ENCODE measurements around the gene SSC4D. TPM values are rescaled to one million over a fixed set of nuclear protein-coding genes. Genes with fewer than 3 reads are reported as not detected.
A peak's percentile ranks its signal among the peaks of the same experiment; 100 is the strongest.

Gene SSC4D
- total RNA-seq, 2 donors from 2014 or later: 0.61 to 0.62 TPM

DNA sequence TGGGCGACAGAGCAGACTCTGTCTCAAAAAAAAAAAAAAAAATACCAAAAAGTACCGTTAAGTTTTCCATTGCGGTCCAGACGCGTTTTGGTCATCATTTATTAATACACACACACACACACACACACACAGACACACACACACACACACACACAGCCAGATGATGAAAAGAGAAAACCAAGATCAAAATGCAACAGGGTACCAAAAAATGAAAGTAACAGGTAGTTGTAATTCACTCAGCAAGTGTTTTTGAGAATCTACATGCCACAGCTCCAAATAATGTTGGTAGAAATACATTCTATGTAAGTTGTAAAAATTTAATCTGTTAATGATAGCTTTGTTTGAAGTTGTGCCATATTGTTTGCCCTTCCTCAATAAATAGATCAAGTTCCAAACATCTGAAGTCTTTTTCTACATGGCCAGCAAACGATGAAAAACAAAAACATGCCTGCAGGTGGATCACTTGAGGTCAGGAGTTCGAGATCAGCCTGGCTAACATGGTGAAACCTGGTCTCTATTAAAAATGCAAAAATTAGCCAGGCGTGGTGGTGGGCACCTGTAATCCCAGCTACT, 60.1 kb downstream of the SSC4D start:
- Mint-ChIP-seq H3K36me3 (peaks cover 24 to 63% of the 10 kb centered on the region in 2 donors), H3K27ac (no peak overlapping the region), H3K9me3 (no peaks in the 10 kb centered on the region)
- ATAC-seq (no peak), DNase-seq (ENCODE audit: low spot score in 2 of 2) (no peak)

DNA sequence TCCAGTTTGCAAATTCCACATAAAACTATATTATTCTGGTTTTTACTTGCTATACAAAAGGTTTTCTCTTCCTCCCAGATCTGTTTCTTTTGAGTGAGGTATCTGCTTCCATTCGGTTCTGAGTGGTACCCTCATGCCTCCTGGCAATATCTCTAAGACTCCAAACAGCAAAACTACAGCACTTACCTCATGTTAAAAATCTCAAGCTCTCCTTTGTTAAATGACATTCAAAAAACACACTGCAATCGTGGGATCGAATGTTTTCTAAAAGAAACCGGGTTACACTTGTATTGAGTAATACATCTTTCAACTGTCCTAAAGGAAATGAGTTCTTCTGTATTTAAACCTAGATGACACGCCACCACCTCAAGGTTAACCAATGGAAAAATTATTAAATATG, 61.8 kb downstream of the SSC4D start:
- Mint-ChIP-seq H3K9me3 (no peaks in the 10 kb centered on the region), H3K27ac (peak overlapping the region; percentile 45 to 56), H3K36me3 (peaks cover 25 to 74% of the 10 kb centered on the region in 2 donors)
- DNase-seq (ENCODE audit: low spot score in 2 of 2): no peak
- no peak for ATAC-seq

DNA sequence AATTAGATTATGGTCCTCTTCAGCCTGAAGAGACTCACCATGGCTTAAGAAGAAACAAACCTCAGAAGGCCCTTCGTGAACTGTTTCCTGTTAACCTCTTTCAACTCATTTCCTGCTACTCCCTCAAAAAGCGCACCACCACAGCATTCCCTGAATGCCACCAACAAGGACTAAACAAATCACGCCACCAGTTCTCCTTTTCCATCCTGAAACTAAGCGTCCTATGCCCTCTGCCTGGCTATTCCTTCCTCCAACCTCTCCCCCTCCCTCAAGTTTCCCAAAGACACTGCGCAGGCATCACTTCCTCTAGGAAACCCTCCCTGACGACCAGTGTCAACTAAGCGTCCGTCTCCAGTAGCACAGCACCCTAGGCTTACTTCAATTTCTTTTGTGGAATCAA, 62.7 kb downstream of the SSC4D start:
- no peak for ATAC-seq
- DNase-seq (ENCODE audit: low spot score in 2 of 2): no peak
- H3K36me3 Mint-ChIP-seq: peaks cover 25 to 76% of the 10 kb centered on the region in 2 donors
- no peaks in the 10 kb centered on the region for H3K9me3 Mint-ChIP-seq
- H3K27ac Mint-ChIP-seq: peak overlapping the region; percentile 56 to 86

DNA sequence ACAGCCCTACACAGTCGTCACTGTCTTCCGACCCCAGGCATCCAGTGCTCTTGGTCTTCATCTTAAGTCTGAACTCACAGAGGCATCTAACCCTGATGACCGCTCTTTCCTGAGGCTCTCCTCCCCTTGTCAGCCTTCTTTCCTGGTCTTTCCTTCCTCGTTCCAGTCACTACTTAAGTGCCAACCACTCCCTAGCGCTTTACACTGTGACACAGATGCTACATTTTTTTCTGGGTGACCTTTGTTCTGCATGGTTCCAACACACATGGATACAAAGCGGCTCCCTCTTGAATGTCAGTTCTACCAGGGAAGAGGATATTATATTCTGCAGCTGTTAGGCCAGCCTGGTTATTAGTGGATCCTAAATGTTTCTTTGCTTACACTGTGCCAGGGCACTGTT, 63.4 kb downstream of the SSC4D start:
- ATAC-seq: no peak
- H3K27ac Mint-ChIP-seq: peak overlapping the region; percentile 56 to 86

DNA sequence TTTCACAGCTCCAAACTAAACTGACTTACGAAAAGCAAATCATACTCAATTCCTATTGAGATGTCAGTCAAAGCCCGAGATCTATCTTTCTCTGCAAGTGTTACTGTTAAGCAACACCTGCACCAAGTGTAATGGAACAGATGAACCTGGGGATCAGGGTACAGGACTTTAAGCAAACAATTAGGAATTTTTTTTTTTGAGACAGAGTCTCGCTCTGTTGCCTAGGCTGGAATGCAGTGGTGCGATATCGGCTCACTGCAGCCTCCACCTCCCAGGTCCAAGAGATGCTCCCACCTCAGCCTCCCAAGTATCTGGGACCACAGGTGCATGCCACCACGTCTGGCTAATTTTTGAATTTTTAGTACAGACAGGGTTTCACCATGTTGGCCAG, 65.6 kb downstream of the SSC4D start:
- ATAC-seq (no peak), DNase-seq (ENCODE audit: low spot score in 2 of 2) (no peak)
- peak overlapping the region; percentile 74 to 86 for H3K27ac Mint-ChIP-seq
- no peaks in the 10 kb centered on the region for H3K9me3 Mint-ChIP-seq
- peaks cover 25 to 76% of the 10 kb centered on the region in 2 donors for H3K36me3 Mint-ChIP-seq

More for the DNA sequence above, 63.4 kb downstream of the SSC4D start:
- DNase-seq (ENCODE audit: low spot score in 2 of 2): no peak
- Mint-ChIP-seq H3K36me3 (peaks cover 25 to 73% of the 10 kb centered on the region in 2 donors), H3K9me3 (no peaks in the 10 kb centered on the region)

DNA sequence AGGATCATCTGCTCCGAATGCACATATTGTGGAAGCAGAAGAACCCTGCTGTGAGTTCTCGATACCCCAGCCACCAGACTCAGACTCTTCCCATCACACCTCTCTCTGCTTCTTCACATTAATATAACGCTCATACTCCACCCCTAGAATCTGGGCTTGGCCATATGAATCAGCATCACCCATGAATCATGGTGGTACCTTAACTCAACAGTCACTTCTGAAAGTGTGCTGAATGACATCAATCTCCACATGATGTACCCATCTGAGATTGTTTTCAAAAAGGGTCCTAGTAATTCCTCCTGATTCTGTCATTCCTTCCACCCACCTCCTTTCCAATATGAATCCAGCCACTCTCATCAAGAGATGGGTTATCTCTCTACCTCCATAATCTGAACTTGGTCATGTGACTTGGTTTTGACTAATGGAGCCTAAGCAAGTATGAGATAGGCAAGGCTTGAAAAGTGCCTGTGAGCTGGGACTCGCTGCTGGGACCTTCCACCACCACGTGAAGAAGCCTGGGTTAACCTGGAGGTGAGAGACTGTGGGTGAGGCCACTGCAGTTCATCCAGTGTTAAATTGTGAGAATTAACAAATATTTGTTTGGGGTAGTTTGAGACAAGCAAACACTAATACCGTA, 66.1 kb downstream of the SSC4D start:
- DNase-seq (ENCODE audit: low spot score in 2 of 2) (no peak), ATAC-seq (peak; percentile 95 to 99)
- Mint-ChIP-seq H3K36me3 (peaks cover 25 to 79% of the 10 kb centered on the region in 2 donors), H3K27ac (peak overlapping the region; percentile 74 to 86), H3K9me3 (no peaks in the 10 kb centered on the region)

DNA sequence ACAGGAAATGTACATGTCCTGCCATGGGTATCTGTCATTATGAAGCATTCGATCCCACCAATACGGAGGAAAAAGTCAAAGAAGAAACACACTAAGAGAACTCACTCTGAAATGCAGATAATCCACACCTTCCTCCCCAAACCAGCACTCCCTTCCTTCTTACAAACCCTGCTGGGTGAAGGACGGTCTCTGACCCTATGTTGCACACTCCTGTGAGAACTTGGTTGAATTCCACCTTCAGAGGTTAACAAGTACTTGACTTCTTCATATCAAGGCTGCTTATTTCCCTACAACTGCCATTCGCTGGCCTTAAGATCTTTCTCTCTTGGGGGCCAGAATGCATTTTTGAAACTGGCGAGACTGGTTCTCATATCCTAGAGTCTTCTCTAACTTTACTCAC, 67.3 kb downstream of the SSC4D start:
- Mint-ChIP-seq H3K36me3 (peaks cover 18 to 74% of the 10 kb centered on the region in 2 donors), H3K9me3 (no peaks in the 10 kb centered on the region), H3K27ac (peak overlapping the region; percentile 74 to 86)
- ATAC-seq: no peak
- no peak for DNase-seq (ENCODE audit: low spot score in 2 of 2)

DNA sequence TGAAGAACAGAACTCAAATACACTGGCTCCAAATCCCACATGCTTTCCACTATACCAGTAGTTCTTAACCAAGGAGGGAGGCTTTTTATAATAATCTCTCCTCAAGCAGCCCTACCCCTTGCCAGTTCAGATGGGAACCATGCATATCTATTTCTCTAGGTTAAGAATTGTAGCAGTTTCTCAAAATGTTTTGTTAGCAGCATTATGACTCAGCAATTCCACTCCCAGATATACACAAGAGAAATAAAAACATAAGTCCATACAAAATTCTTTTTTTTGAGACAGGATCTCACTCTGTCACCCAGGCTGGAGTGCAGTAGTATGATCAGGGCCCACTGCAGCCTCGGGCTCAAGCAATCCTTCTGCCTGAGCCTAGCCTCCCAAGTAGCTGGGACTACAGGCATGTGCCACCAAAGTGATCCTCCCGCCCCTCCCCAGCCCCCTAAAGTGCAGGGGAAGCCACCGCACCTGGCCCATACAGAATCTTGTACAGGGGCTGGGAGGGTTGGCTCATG, 68.8 kb downstream of the SSC4D start:
- Mint-ChIP-seq H3K27ac (peak overlapping the region; percentile 10 to 23), H3K36me3 (peaks cover 5 to 59% of the 10 kb centered on the region in 2 donors)

More for the DNA sequence above, 68.8 kb downstream of the SSC4D start:
- ATAC-seq (no peak), DNase-seq (ENCODE audit: low spot score in 2 of 2) (no peak)
- H3K9me3 Mint-ChIP-seq: no peaks in the 10 kb centered on the region

Other genes starting within 250 kb of the SSC4D start
- not detected for gene SRRM3, start 207.8 kb downstream of the SSC4D start, total RNA-seq
- 10 to 100 TPM; 42.5 to 78.1 TPM for gene HSPB1, start 107.0 kb downstream of the SSC4D start, total RNA-seq
- gene YWHAG, start 50.7 kb downstream of the SSC4D start, total RNA-seq: 100 to 1,000 TPM; 103 to 143 TPM
- 10 to 100 TPM in 1 of 2 donors, 1 to 10 TPM in 1; 7.9 to 19.2 TPM for gene ZP3, start 15.3 kb upstream of the SSC4D start, total RNA-seq
- 10 to 100 TPM; 22.3 to 28.5 TPM for gene DTX2, start 52.0 kb upstream of the SSC4D start, total RNA-seq
- gene UPK3B, start 100.9 kb upstream of the SSC4D start, total RNA-seq: 1 to 10 TPM in 1 of 2 donors, under 1 TPM in 1; 0.68 to 1.6 TPM
- under 1 TPM in 1 of 2 donors, not detected in 1; 0.10 TPM for gene SPDYE16, start 133.6 kb upstream of the SSC4D start, total RNA-seq
- 10 to 100 TPM in 1 of 2 donors, 1 to 10 TPM in 1; 7.9 to 12.3 TPM for gene POMZP3, start 217.6 kb upstream of the SSC4D start, total RNA-seq

Measured in activated naive CD4-positive, alpha-beta T cell treated with anti-CD3 and anti-CD28 coated beads, Interleukin-2, amount 50 U/mL, for 72 hours (primary cell).